Adrenal gland (tissue), 5 donors: ENCODE results near the gene RAF1.

Experiments used
- CTCF ChIP-seq, 6 experiments: fragments of 450-650 bp in 4 of 6; fragments of 200-600 bp in 2 of 6; sonication (generic) in 1 of 6; IDR thresholded peaks; 1 replicate in 5 of 6; 2 replicates in 1 of 6; pipeline versions ENCODE4 v1.5.1 to v1.8.0; 2016 to 2021; ENCODE audit warnings: antibody characterized with exemption in 6 of 6, mild to moderate bottlenecking in 2 of 6, moderate library complexity in 1 of 6
- POLR2A ChIP-seq, 2 donors: fragments of 450-650 bp; IDR thresholded peaks; one replicate each; pipeline ENCODE4 v1.6.1; 2017; ENCODE audit warnings: antibody characterized with exemption in 2 of 2, mild to moderate bottlenecking in 2 of 2, moderate library complexity in 1 of 2
- donor health status: DM: no; HTN: no; CAD: no.

GRCh38 chr3:12670365-12671119 lies 6.6 kb upstream of the RAF1 start:
- TF ChIP-seq CTCF (IDR thresholded peaks at IDR 0.05) = no peak
- TF ChIP-seq POLR2A (IDR thresholded peaks at IDR 0.05) = no peak
